Progenitor cell of endocrine pancreas (in vitro differentiated cells): ENCODE results near the gene ATRAID. TPM values are rescaled to one million over a fixed set of nuclear protein-coding genes. Genes with fewer than 3 reads are reported as not detected.

Source experiments
- DNase-seq: peaks from one replicate; pipeline ENCODE4 v3.0.0; 2021; ENCODE audit warnings: low spot score; ENCODE audit not compliant: unreplicated experiment
- H3K27ac Mint-ChIP-seq: 2 replicates; pipeline ENCODE4 v1.8.0; 2021; ENCODE audit warnings: mild to moderate bottlenecking, moderate library complexity, mixed read lengths
- H3K27me3 Mint-ChIP-seq: 2 replicates; pipeline ENCODE4 v1.8.0; 2021; ENCODE audit warnings: mixed read lengths
- H3K36me3 Mint-ChIP-seq: 2 replicates; pipeline ENCODE4 v1.8.0; 2022; ENCODE audit warnings: mixed read lengths; ENCODE audit not compliant: insufficient read depth
- H3K4me1 Mint-ChIP-seq: 2 replicates; pipeline ENCODE4 v1.8.0; 2021; ENCODE audit warnings: low read depth, mixed read lengths
- H3K4me3 Mint-ChIP-seq: 2 replicates; pipeline ENCODE4 v1.8.0; 2021; ENCODE audit warnings: low read depth, mild to moderate bottlenecking, moderate library complexity, mixed read lengths
- H3K9me3 Mint-ChIP-seq: 2 replicates; pipeline ENCODE4 v1.8.0; 2021; ENCODE audit warnings: low read depth, mixed read lengths
- total RNA-seq: library from RNA; stranded (reverse); gene quantifications from 2 replicates; pipeline ENCODE4 v1.2.1, GENCODE V29; 2021
- TF ChIP-seq, protein P1 (sequence below): fragments of 200-600 bp; sonication (generic); IDR thresholded peaks from one replicate; pipeline ENCODE4 v1.5.0; 2021; ENCODE audit warnings: antibody characterized with exemption, mild to moderate bottlenecking; ENCODE audit not compliant: unreplicated experiment

ATRAID gene
- total RNA-seq, 1 donor from 2014 or later, result 107 TPM

- H3K27me3 Mint-ChIP-seq, result no peaks in the 10 kb centered on the region
- TF ChIP-seq, protein P1, sequence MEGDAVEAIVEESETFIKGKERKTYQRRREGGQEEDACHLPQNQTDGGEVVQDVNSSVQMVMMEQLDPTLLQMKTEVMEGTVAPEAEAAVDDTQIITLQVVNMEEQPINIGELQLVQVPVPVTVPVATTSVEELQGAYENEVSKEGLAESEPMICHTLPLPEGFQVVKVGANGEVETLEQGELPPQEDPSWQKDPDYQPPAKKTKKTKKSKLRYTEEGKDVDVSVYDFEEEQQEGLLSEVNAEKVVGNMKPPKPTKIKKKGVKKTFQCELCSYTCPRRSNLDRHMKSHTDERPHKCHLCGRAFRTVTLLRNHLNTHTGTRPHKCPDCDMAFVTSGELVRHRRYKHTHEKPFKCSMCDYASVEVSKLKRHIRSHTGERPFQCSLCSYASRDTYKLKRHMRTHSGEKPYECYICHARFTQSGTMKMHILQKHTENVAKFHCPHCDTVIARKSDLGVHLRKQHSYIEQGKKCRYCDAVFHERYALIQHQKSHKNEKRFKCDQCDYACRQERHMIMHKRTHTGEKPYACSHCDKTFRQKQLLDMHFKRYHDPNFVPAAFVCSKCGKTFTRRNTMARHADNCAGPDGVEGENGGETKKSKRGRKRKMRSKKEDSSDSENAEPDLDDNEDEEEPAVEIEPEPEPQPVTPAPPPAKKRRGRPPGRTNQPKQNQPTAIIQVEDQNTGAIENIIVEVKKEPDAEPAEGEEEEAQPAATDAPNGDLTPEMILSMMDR, result no peak
- no peak for DNase-seq
- H3K36me3 Mint-ChIP-seq, result peaks cover 19% of the 10 kb centered on the region
- H3K27ac Mint-ChIP-seq, result no peak overlapping the region
- no peaks in the 10 kb centered on the region for H3K4me1 Mint-ChIP-seq
- H3K4me3 Mint-ChIP-seq, result no peak overlapping the region
- H3K9me3 Mint-ChIP-seq, result no peaks in the 10 kb centered on the region
These were observed 28.6 kb downstream of the ATRAID start for GRCh38 chr2:27240406-27240805.

GRCh38 chr2:27241761-27242613 is 30.1 kb downstream of the ATRAID start:
- Mint-ChIP-seq H3K36me3 (peaks cover 15% of the 10 kb centered on the region), H3K27ac (no peak overlapping the region), H3K4me1 (no peaks in the 10 kb centered on the region), H3K4me3 (no peak overlapping the region), H3K9me3 (no peaks in the 10 kb centered on the region), H3K27me3 (no peaks in the 10 kb centered on the region)
- TF ChIP-seq, protein P1, result no peak
- DNase-seq, result no peak

GRCh38 chr2:27242614-27242951 is 30.7 kb downstream of the ATRAID start:
- no peak for DNase-seq
- Mint-ChIP-seq H3K4me3 (no peak overlapping the region), H3K9me3 (no peaks in the 10 kb centered on the region), H3K27me3 (peaks cover 2% of the 10 kb centered on the region), H3K27ac (no peak overlapping the region), H3K4me1 (no peaks in the 10 kb centered on the region), H3K36me3 (peaks cover 13% of the 10 kb centered on the region)
- TF ChIP-seq, protein P1, result no peak

DNA sequence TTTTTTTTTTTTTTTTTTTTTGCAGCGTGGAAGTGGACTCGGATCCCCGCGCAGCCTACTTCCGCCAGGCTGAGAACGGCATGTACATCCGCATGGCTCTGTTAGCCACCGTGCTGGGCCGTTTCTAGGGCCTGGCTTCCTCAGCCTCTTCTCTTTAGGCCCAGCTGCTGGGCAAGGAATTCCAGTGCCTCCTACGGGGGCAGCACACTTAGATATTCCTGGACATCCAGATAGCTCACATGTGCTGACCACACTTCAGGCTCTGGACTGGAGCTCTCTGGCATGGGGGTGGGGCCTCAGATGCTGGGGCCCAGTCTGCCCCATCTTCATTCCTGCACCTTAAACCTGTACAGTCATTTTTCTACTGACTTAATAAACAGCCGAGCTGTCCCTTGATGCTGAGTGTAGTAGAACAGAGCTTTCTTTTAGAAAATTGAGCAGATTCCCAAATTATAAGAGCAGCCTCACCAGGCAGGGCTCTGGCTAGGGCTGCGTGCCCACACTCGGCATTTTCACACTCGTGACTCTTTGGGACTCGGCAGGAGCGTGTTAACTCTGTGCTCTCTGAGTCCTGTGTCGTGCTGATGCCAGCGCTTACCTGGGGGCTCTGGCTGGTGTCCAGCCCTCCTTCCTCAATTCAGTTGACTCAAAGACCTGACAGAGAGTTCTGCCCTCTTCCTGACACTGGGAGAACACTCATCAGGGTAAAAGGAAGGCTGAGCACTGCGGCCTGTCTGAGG is 31.7 kb downstream of the ATRAID start:
- H3K36me3 Mint-ChIP-seq, result peaks cover 13% of the 10 kb centered on the region
- H3K4me1 Mint-ChIP-seq, result no peaks in the 10 kb centered on the region
- H3K27me3 Mint-ChIP-seq, result peaks cover 11% of the 10 kb centered on the region
- TF ChIP-seq, protein P1, result no peak
- H3K27ac Mint-ChIP-seq, result no peak overlapping the region
- no peak for DNase-seq
- no peak overlapping the region for H3K4me3 Mint-ChIP-seq
- no peaks in the 10 kb centered on the region for H3K9me3 Mint-ChIP-seq

DNA sequence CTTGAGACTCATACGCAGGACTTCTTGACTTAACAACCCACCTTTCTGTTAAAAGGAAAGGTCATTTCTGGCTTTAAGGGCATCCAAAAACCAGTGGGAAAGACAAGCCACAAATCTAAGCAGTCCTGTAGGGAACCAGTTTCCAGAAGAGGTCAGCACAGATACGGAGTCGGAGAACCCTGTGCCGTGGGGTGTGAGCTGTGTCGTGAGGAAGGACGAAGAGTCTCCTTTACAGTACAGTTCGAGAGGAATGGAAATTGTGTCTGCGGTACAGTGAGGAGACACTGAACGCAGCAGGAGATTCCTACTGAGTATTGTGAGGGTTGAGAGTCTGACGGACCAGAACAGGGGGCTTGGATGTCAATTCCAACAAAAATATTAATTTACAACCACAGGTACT is 33.3 kb downstream of the ATRAID start:
- DNase-seq, result no peak
- no peak overlapping the region for H3K27ac Mint-ChIP-seq
- H3K36me3 Mint-ChIP-seq, result peaks cover 10% of the 10 kb centered on the region

More for the DNA sequence above, 33.3 kb downstream of the ATRAID start:
- H3K4me3 Mint-ChIP-seq, result no peak overlapping the region
- TF ChIP-seq, protein P1, result no peak
- H3K4me1 Mint-ChIP-seq, result no peaks in the 10 kb centered on the region
- H3K9me3 Mint-ChIP-seq, result no peaks in the 10 kb centered on the region
- peaks cover 16% of the 10 kb centered on the region for H3K27me3 Mint-ChIP-seq
